ENCODE results near the gene MAN1C1. TPM values are rescaled to one million over a fixed set of nuclear protein-coding genes. Genes with fewer than 3 reads are reported as not detected.

MAN1C1 gene
- total RNA-seq, 4 donors from 2014 or later, result 14.6 to 25.1 (median 17.5) TPM

- Histone ChIP-seq H3K27me3 (no peaks in the 10 kb centered on the region), H3K4me3 (no peak overlapping the region), H3K36me3 (peaks cover 0 to 16% (median 0%) of the 10 kb centered on the region in 3 donors), H3K4me1 (peaks cover 0 to 24% (median 1%) of the 10 kb centered on the region in 4 donors), H3K27ac (peak overlapping the region in 2 of 4 donors; percentile 30 to 55), H3K9me3 (no peaks in the 10 kb centered on the region)
- no peak for DNase-seq (ENCODE audit: low spot score in 2 of 2)
- 50 to 56% methylated on average over 8 of the region's 8 CpGs for WGBS, 2 donors
- no peak for TF ChIP-seq EP300 (IDR thresholded peaks at IDR 0.05)
- TF ChIP-seq POLR2A (IDR thresholded peaks at IDR 0.05), result no peak
- TF ChIP-seq, protein P1, sequence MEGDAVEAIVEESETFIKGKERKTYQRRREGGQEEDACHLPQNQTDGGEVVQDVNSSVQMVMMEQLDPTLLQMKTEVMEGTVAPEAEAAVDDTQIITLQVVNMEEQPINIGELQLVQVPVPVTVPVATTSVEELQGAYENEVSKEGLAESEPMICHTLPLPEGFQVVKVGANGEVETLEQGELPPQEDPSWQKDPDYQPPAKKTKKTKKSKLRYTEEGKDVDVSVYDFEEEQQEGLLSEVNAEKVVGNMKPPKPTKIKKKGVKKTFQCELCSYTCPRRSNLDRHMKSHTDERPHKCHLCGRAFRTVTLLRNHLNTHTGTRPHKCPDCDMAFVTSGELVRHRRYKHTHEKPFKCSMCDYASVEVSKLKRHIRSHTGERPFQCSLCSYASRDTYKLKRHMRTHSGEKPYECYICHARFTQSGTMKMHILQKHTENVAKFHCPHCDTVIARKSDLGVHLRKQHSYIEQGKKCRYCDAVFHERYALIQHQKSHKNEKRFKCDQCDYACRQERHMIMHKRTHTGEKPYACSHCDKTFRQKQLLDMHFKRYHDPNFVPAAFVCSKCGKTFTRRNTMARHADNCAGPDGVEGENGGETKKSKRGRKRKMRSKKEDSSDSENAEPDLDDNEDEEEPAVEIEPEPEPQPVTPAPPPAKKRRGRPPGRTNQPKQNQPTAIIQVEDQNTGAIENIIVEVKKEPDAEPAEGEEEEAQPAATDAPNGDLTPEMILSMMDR (IDR thresholded peaks at IDR 0.05), result no peak
Measured at GRCh38 chr1:25765136-25765922, 148.7 kb downstream of the MAN1C1 start.

- no peak for DNase-seq (ENCODE audit: low spot score in 2 of 2)
- WGBS, 2 donors, result 65 to 67% methylated on average over 13 of the region's 13 CpGs
- no peak overlapping the region for H3K4me3 ChIP-seq
- H3K36me3 ChIP-seq, result peaks cover 0 to 14% (median 0%) of the 10 kb centered on the region in 3 donors
- H3K4me1 ChIP-seq, result peaks cover 0 to 31% (median 6%) of the 10 kb centered on the region in 4 donors
- no peaks in the 10 kb centered on the region for H3K27me3 ChIP-seq
- H3K27ac ChIP-seq, result peak overlapping the region in 2 of 4 donors; percentile 30 to 55
- no peaks in the 10 kb centered on the region for H3K9me3 ChIP-seq
- TF ChIP-seq POLR2A (IDR thresholded peaks at IDR 0.05) (no peak), EP300 (IDR thresholded peaks at IDR 0.05) (no peak)
- TF ChIP-seq, protein P1 (IDR thresholded peaks at IDR 0.05), result no peak
Measured at GRCh38 chr1:25765923-25766589, 149.5 kb downstream of the MAN1C1 start.

GRCh38 chr1:25766721-25767436 is 150.3 kb downstream of the MAN1C1 start:
- 84 to 87% methylated on average over 7 to 11 of the region's 13 CpGs for WGBS, 2 donors
- H3K9me3 ChIP-seq, result no peaks in the 10 kb centered on the region
- no peaks in the 10 kb centered on the region for H3K27me3 ChIP-seq
- H3K4me3 ChIP-seq, result no peak overlapping the region
- H3K27ac ChIP-seq, result no peak overlapping the region
- DNase-seq (ENCODE audit: low spot score in 2 of 2), result no peak
- no peak for TF ChIP-seq POLR2A (IDR thresholded peaks at IDR 0.05)
- TF ChIP-seq, protein P1 (IDR thresholded peaks at IDR 0.05), result no peak
- no peak for TF ChIP-seq EP300 (IDR thresholded peaks at IDR 0.05)
- peaks cover 0 to 40% (median 13%) of the 10 kb centered on the region in 4 donors for H3K4me1 ChIP-seq
- H3K36me3 ChIP-seq, result peaks cover 0 to 14% (median 0%) of the 10 kb centered on the region in 3 donors

GRCh38 chr1:25767437-25767770 is 150.8 kb downstream of the MAN1C1 start:
- Histone ChIP-seq H3K27me3 (no peaks in the 10 kb centered on the region), H3K36me3 (peaks cover 0 to 17% (median 0%) of the 10 kb centered on the region in 3 donors), H3K4me1 (peaks cover 0 to 42% (median 13%) of the 10 kb centered on the region in 4 donors), H3K9me3 (no peaks in the 10 kb centered on the region), H3K4me3 (no peak overlapping the region), H3K27ac (no peak overlapping the region)
- TF ChIP-seq POLR2A (IDR thresholded peaks at IDR 0.05), result no peak
- TF ChIP-seq, protein P1 (IDR thresholded peaks at IDR 0.05), result no peak
- DNase-seq (ENCODE audit: low spot score in 2 of 2), result no peak
